ENCODE results near the gene NT5DC4.

The NT5DC4 gene

GRCh38 chr2:112788653-112789052 is 67.8 kb downstream of the NT5DC4 start:
- DNase-seq: no peak

Data from femur (tissue), 1 donor.